Renal cortical epithelial cell (primary cell): ENCODE results near the gene CIART. TPM values are rescaled to one million over a fixed set of nuclear protein-coding genes. Genes with fewer than 3 reads are reported as not detected.
A peak's percentile ranks its signal among the peaks of the same experiment; 100 is the strongest.
"Not testable (repeated sequence)": the region's sequence is repeated elsewhere in the genome, so short reads cannot be mapped to it uniquely, and the experiment has no call there.

Source experiments
- DNase-seq: peaks from one replicate; pipeline ENCODE4 v3.0.0-alpha.2; 2011; ENCODE audit warnings: low read depth
- total RNA-seq: library from RNA; depleted of rRNA; stranded (reverse); fragments of >200 nt; gene quantifications from 2 replicates; pipeline ENCODE4 v1.2.3, GENCODE V29; 2014

The CIART gene
- total RNA-seq, 1 donor from 2014 or later: 3.6 TPM

- DNase-seq: no peak
Observed at GRCh38 chr1:150261367-150261766, 21.0 kb upstream of the CIART start.

- peak; percentile 43 for DNase-seq
Observed at GRCh38 chr1:150262388-150263320, 19.7 kb upstream of the CIART start.

GRCh38 chr1:150263549-150263948 is 18.8 kb upstream of the CIART start:
- no peak for DNase-seq

- DNase-seq: no peak
Observed at GRCh38 chr1:150267896-150268295, 14.5 kb upstream of the CIART start.

- peak; percentile 34 for DNase-seq
Observed at GRCh38 chr1:150268340-150268704, 14.0 kb upstream of the CIART start.

- peak; percentile 91 for DNase-seq
Observed at GRCh38 chr1:150268705-150269403, 13.5 kb upstream of the CIART start, which contains the start of gene APH1A. Gene APH1A, minus strand, starts transcription at chr1:150269016. Its CDS starts 206 bp downstream, at chr1:150268810.

GRCh38 chr1:150269451-150269850 is 12.9 kb upstream of the CIART start:
- DNase-seq: no peak

GRCh38 chr1:150271291-150271959 is 10.9 kb upstream of the CIART start:
- peak; percentile 65 for DNase-seq

- DNase-seq: no peak
Observed at GRCh38 chr1:150273311-150273710, 9.0 kb upstream of the CIART start.

- no peak for DNase-seq
Observed at GRCh38 chr1:150280138-150280707, 2.1 kb upstream of the CIART start.

- DNase-seq: peak; percentile 61
Observed at GRCh38 chr1:150281221-150281757, 1.1 kb upstream of the CIART start.

GRCh38 chr1:150282558-150282958 is 204 bp downstream of the CIART start:
- no peak for DNase-seq

GRCh38 chr1:150283260-150283659 is 906 bp downstream of the CIART start:
- DNase-seq: no peak

GRCh38 chr1:150288382-150288781 is 6.0 kb downstream of the CIART start:
- DNase-seq: no peak

- no peak for DNase-seq
Observed at GRCh38 chr1:150288822-150289221, 6.5 kb downstream of the CIART start.

- DNase-seq: peak; percentile 85
Observed at GRCh38 chr1:150293433-150294253, 11.3 kb downstream of the CIART start, which contains the start of gene MRPS21. Gene MRPS21, plus strand, starts transcription at chr1:150293861. Its CDS starts 506 bp downstream, at chr1:150294367.

GRCh38 chr1:150295476-150295875 is 13.1 kb downstream of the CIART start:
- DNase-seq: no peak

- peak; percentile 29 for DNase-seq
Observed at GRCh38 chr1:150299716-150300115, 17.4 kb downstream of the CIART start.

- no peak for DNase-seq
Observed at GRCh38 chr1:150302338-150302737, 20.0 kb downstream of the CIART start.

GRCh38 chr1:150302902-150303301 is 20.5 kb downstream of the CIART start:
- no peak for DNase-seq

- DNase-seq: not testable (repeated sequence)
Observed at GRCh38 chr1:150308585-150308984, 26.2 kb downstream of the CIART start.
